ENCODE measurements around the gene FGFR1OP2. TPM values are rescaled to one million over a fixed set of nuclear protein-coding genes. Genes with fewer than 3 reads are reported as not detected.

The FGFR1OP2 gene
- total and polyA plus RNA-seq, 2 of the 4 experiments (the other 2 are of a cell fraction), result 26.7 to 31.0 TPM

DNA sequence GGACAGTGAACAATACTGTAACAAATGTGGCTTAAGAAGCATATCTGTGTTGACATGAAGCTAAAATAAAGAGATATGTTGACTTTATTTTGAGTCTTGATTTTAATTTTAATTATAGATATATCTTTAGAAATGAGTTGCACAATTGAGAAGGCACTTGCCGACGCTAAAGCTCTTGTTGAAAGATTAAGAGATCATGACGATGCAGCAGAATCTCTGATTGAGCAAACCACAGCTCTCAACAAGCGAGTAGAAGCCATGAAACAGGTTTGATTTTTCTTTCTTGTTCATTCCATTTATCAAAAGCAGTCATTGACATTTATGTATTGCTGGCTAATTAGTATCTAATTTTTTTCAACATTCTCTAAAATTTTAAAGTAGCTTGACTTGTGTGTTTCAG is 15.8 kb downstream of the FGFR1OP2 start:
- in situ Hi-C loops (cut with MboI; ENCODE audit: low sequenced_read_pairs), result no loop called here
- CTCF ChIA-PET, result no interaction called here

More for the DNA sequence above, 15.8 kb downstream of the FGFR1OP2 start:
- Histone ChIP-seq H3K27me3 (ENCODE audit: control insufficient read depth, insufficient read depth, low read length) (no peaks in the 10 kb centered on the region), H4K91ac (ENCODE audit: insufficient read depth, low read depth, low read length) (no peak overlapping the region), H3K9ac (ENCODE audit: low read depth, low read length) (no peak overlapping the region), H2AFZ (replicated peaks; ENCODE audit: low read length, poor library complexity) (no peak overlapping the region), H3K9me3 (ENCODE audit: control insufficient read depth, insufficient read depth, low read length) (0 out of 2 replicates have a peak, but pooled peaks cover 2% of the 10 kb centered on the region), H3K27ac (ENCODE audit: insufficient read depth, low read length) (no peak overlapping the region), H3K9me1 (ENCODE audit: insufficient read depth, low read length) (peaks cover 2% of the 10 kb centered on the region; the same call in 1 of the 2 replicates), H3K18ac (ENCODE audit: low read depth, low read length) (no peak overlapping the region), H2BK20ac (ENCODE audit: low read depth, low read length) (no peak overlapping the region), H2BK120ac (ENCODE audit: low read depth, low read length) (no peak overlapping the region), H3K79me1 (ENCODE audit: low read depth in 1 of 2, low read length in 2 of 2) (peaks cover 23 to 29% of the 10 kb centered on the region in 2 experiments), H2BK15ac (ENCODE audit: low read depth, low read length) (no peak overlapping the region), H3K14ac (replicated peaks; ENCODE audit: low read depth, low read length) (no peak overlapping the region), H3K4ac (ENCODE audit: low read depth, low read length) (no peak overlapping the region), H4K8ac (ENCODE audit: low read depth in 2 of 2, low read length in 2 of 2) (no peak overlapping the region), H3K4me3 (ENCODE audit: insufficient read depth, low read depth, low read length) (no peak overlapping the region), H2AK5ac (ENCODE audit: low read depth, low read length) (no peak overlapping the region), H3K4me2 (ENCODE audit: low read depth, low read length) (no peak overlapping the region), H3K23ac (ENCODE audit: low read depth, low read length) (no peak overlapping the region), H4K5ac (ENCODE audit: low read depth, low read length) (no peak overlapping the region), H3K36me3 (ENCODE audit: control insufficient read depth, insufficient read depth, low read length) (peaks cover 9% of the 10 kb centered on the region), H2BK5ac (ENCODE audit: low read depth, low read length, poor library complexity, severe bottlenecking) (no peak overlapping the region), H3K56ac (ENCODE audit: extremely low read depth, insufficient read depth, low read length) (no peak overlapping the region), H4K20me1 (ENCODE audit: insufficient read depth, low read length) (peaks cover 12% of the 10 kb centered on the region), H3K4me1 (ENCODE audit: control insufficient read depth, insufficient read depth, low read length) (no peaks in the 10 kb centered on the region), H2AK9ac (replicated peaks; ENCODE audit: low read depth, low read length, poor library complexity) (no peak overlapping the region)
- intact Hi-C loops (cut with micrococcal nuclease), result no loop called here
- POLR2A ChIA-PET (ENCODE audit: unreplicated experiment), result interaction anchor here (0.6 kb wide), 1 partner anchor 1305 kb away, joined by 3 read pairs; no protein-coding TSS in a partner anchor
- TF ChIP-seq MAFK (IDR thresholded peaks at IDR 0.05; ENCODE audit: low read depth, low read length), result no peak
- TF ChIP-seq MXI1 (IDR thresholded peaks at IDR 0.05; ENCODE audit: borderline replicate concordance, low read depth, low read length), result no peak
- TF ChIP-seq RCOR1 (IDR thresholded peaks at IDR 0.05; ENCODE audit: insufficient replicate concordance, low read length), result no peak
- TF ChIP-seq CHD1 (IDR thresholded peaks at IDR 0.05; ENCODE audit: low read depth, low read length), result no peak
- no peak for TF ChIP-seq BHLHE40 (IDR thresholded peaks at IDR 0.05; ENCODE audit: low read depth, low read length)
- TF ChIP-seq FOS (IDR thresholded peaks at IDR 0.05; ENCODE audit: low read depth, low read length), result no peak
- TF ChIP-seq MAZ (IDR thresholded peaks at IDR 0.05; ENCODE audit: borderline replicate concordance, low read depth, low read length), result no peak
- TF ChIP-seq SMC3 (IDR thresholded peaks at IDR 0.05; ENCODE audit: low read depth, low read length), result no peak
- no peak for TF ChIP-seq RFX5 (IDR thresholded peaks at IDR 0.05; ENCODE audit: low read depth, low read length)
- TF ChIP-seq CTCF (conservative IDR thresholded peaks at IDR 0.05; ENCODE audit: low read depth, low read length), result no peak
- no peak for TF ChIP-seq POLR2A (IDR thresholded peaks at IDR 0.05; ENCODE audit: low read depth, low read length)
- no peak for TF ChIP-seq USF2 (IDR thresholded peaks at IDR 0.05; ENCODE audit: low read depth, low read length)
- no peak for TF ChIP-seq NFE2L2 (IDR thresholded peaks at IDR 0.05; ENCODE audit: low read depth, low read length)
- no peak for TF ChIP-seq ELK1 (IDR thresholded peaks at IDR 0.05; ENCODE audit: borderline replicate concordance, low read depth, low read length)
- no peak for TF ChIP-seq CEBPB (IDR thresholded peaks at IDR 0.05; ENCODE audit: low read depth, low read length)
- no peak for TF ChIP-seq RAD21 (IDR thresholded peaks at IDR 0.05; ENCODE audit: low read length)
- no TSS peak for BruUV-seq (replicated peaks)
- DNase-seq, result no peak
- dilution Hi-C loops (cut with HindIII; ENCODE audit: low sequenced_read_pairs, unreplicated experiment), result no loop called here
- WGBS, 2 experiments (ENCODE audit: extremely low coverage in 2 of 2, insufficient read length in 1 of 2), result no CpG with 5 or more reads among the region's 4 CpGs
- no peak for ATAC-seq (ENCODE audit: low read depth)

Data from IMR-90 (cell line).